Stimulated activated CD8-positive, alpha-beta memory T cell treated with anti-CD3 and anti-CD28 coated beads, Interleukin-12 subunit alpha, Interleukin-12 subunit beta, amount 100 ng/mL, for 24 hours (primary cell): ENCODE measurements around the gene FAM114A1.
"Not testable (repeated sequence)": the region's sequence is repeated elsewhere in the genome, so short reads cannot be mapped to it uniquely, and the experiment has no call there.

ENCODE experiments used
- DNase-seq: peaks from one replicate; pipeline ENCODE4 v3.0.0-alpha.2; 2020; ENCODE audit errors: extremely low read depth

Gene FAM114A1

GRCh38 chr4:38904090-38904666 is 36.6 kb downstream of the FAM114A1 start:
- no peak for DNase-seq

GRCh38 chr4:38904682-38905081 is 37.1 kb downstream of the FAM114A1 start:
- no peak for DNase-seq

GRCh38 chr4:38905652-38906385 is 38.2 kb downstream of the FAM114A1 start:
- DNase-seq, result no peak

- DNase-seq, result no peak
Observed at GRCh38 chr4:38907696-38908270, 40.2 kb downstream of the FAM114A1 start.

- DNase-seq, result no peak
Observed at GRCh38 chr4:38909015-38909414, 41.4 kb downstream of the FAM114A1 start.

GRCh38 chr4:38911257-38911656 is 43.7 kb downstream of the FAM114A1 start:
- DNase-seq, result no peak

GRCh38 chr4:38914854-38915253 is 47.2 kb downstream of the FAM114A1 start:
- DNase-seq, result no peak

GRCh38 chr4:38916267-38916666 is 48.7 kb downstream of the FAM114A1 start:
- not testable (repeated sequence) for DNase-seq

GRCh38 chr4:38917481-38918025 is 49.9 kb downstream of the FAM114A1 start:
- DNase-seq, result no peak

- DNase-seq, result no peak
Observed at GRCh38 chr4:38919494-38919893, 51.9 kb downstream of the FAM114A1 start.

GRCh38 chr4:38920186-38920585 is 52.6 kb downstream of the FAM114A1 start:
- DNase-seq, result no peak

GRCh38 chr4:38920677-38921076 is 53.1 kb downstream of the FAM114A1 start:
- no peak for DNase-seq

- no peak for DNase-seq
Observed at GRCh38 chr4:38921151-38921550, 53.5 kb downstream of the FAM114A1 start.

GRCh38 chr4:38923746-38924145 is 56.1 kb downstream of the FAM114A1 start:
- DNase-seq, result no peak

GRCh38 chr4:38924353-38924752 is 56.7 kb downstream of the FAM114A1 start:
- no peak for DNase-seq

- DNase-seq, result no peak
Observed at GRCh38 chr4:38925492-38926413, 58.1 kb downstream of the FAM114A1 start.

GRCh38 chr4:38926896-38927295 is 59.3 kb downstream of the FAM114A1 start:
- no peak for DNase-seq

GRCh38 chr4:38928568-38928967 is 61.0 kb downstream of the FAM114A1 start:
- no peak for DNase-seq

GRCh38 chr4:38928974-38929373 is 61.4 kb downstream of the FAM114A1 start:
- no peak for DNase-seq

GRCh38 chr4:38930204-38930603 is 62.6 kb downstream of the FAM114A1 start:
- no peak for DNase-seq

GRCh38 chr4:38930707-38931106 is 63.1 kb downstream of the FAM114A1 start:
- no peak for DNase-seq

GRCh38 chr4:38931125-38931524 is 63.5 kb downstream of the FAM114A1 start:
- no peak for DNase-seq
